Middle frontal gyrus (tissue), 1 donor: ENCODE results near the gene PFKFB2.
"Not testable (repeated sequence)": the region's sequence is repeated elsewhere in the genome, so short reads cannot be mapped to it uniquely, and the experiment has no call there.

Experiments used
- DNase-seq: peaks from one replicate; pipeline ENCODE4 v3.0.0-alpha.2; 2015; ENCODE audit warnings: low spot score; ENCODE audit errors: extremely low spot score

PFKFB2 gene

DNA sequence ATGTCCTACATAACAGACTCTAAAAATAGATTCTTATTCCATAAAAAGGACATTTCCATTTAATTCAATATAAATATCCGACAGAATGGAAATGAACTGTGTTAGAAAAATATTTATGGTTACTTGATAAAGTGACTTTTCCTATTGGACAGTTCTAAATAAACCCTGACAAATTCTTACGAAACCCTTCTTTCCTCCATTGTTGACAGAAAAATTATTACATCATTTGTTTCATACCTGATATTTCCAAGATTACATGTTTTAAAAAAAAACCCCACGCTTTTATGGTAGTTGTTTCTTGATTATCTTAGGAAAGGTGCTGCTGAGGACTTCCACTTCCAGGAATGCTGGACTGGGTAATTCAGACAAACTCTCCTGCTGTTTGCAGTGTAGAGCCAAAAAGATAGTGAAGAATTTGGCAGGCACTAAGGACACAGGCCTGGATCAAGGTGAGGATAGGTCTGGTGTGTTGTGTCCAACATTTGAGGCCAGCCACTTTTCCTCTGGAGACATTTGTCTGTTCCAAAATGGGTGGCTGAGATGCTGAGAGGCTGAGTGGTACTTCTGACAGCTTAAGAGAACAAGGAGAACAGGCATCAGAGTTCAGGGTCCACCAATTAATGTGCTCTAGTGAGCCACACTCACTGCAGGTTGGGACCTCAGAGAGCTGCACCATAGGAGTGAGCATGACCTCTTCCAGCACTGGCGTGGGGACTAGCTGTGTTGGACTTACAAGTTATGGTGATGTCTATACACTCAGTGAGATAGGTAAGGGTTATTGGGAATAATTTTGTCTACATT is 13.5 kb upstream of the PFKFB2 start:
- DNase-seq, result no peak

- no peak for DNase-seq
Measured at GRCh38 chr1:207040181-207040533, 12.9 kb upstream of the PFKFB2 start.

GRCh38 chr1:207041397-207041796 is 11.7 kb upstream of the PFKFB2 start:
- DNase-seq, result not testable (repeated sequence)

DNA sequence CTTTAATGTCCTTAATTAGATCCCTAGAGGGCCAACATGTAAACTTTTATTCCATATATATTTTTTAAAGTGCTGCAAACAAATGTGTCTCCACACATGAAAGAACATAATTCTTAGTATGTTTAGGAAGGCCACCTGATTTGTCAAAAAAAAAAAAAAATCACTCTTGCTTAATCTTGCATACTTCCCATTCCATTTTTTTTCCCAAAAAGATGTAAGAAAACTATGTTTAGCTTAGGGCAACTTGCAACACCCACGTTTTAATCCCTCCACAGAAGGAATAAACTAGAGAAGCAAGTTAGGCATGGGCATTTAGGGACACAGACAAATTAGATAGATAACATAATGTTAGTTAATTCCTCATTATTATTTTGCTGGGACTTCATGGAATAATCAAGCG is 7.6 kb upstream of the PFKFB2 start:
- no peak for DNase-seq

GRCh38 chr1:207047505-207047904 is 5.6 kb upstream of the PFKFB2 start:
- DNase-seq, result no peak

DNA sequence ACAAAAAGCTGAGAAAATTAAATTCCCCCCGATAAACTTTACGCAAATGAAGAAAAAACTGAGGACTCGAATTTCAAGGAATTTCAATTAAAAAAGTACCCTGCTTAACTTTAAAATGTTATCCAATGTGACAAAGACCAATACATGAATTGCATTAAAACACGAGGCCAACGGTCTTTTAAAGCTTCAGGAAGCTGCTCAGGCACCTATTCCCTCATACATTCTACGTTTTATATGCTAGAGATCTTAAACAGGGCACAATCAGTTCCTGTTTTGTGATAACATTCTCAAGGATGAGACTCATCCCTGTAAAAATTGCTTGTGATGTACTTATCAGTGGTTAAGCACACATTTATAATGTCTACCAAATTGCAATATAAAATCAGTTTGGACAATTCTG is 5.0 kb upstream of the PFKFB2 start:
- no peak for DNase-seq

DNA sequence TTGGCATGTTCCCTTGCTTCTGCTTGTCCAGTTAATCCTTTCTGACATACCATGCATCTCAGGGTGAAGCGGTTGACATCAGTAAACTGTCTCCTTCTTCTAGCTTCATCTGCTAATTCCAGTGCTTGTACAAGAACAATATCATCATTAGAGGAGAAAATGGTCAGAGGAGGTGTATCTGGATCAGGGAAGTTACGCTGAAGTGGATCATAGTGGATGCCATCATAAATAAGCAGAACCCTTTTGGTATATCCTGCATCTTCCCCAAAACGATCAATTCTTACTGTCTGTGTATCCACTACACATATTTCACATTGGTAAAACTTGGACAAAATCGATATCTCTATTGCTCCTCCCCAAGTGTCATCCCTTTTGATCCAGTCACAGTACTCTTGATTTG is 4.0 kb upstream of the PFKFB2 start:
- no peak for DNase-seq

- DNase-seq, result no peak
Measured at GRCh38 chr1:207049514-207049913, 3.6 kb upstream of the PFKFB2 start.

DNA sequence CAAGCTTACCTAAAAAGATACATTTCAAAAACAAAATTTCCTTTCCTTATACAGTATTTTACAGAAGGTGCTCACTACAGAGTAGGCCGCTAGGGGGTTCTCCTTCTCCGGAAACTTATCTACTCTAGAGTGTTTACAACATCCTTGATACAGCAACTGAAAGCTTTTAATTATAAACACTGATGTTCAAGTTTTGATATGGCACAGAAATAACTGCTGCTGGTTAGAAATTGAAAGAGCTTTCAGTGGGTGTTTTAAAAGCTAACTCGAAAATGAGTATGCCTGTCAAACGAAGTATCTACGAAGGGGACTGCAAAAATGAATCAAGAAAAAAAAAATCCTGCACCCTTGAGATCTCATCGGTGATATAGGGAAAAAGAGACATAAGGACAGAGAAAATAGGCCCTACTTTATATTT is 3.1 kb upstream of the PFKFB2 start:
- DNase-seq, result peak; percentile 42

DNA sequence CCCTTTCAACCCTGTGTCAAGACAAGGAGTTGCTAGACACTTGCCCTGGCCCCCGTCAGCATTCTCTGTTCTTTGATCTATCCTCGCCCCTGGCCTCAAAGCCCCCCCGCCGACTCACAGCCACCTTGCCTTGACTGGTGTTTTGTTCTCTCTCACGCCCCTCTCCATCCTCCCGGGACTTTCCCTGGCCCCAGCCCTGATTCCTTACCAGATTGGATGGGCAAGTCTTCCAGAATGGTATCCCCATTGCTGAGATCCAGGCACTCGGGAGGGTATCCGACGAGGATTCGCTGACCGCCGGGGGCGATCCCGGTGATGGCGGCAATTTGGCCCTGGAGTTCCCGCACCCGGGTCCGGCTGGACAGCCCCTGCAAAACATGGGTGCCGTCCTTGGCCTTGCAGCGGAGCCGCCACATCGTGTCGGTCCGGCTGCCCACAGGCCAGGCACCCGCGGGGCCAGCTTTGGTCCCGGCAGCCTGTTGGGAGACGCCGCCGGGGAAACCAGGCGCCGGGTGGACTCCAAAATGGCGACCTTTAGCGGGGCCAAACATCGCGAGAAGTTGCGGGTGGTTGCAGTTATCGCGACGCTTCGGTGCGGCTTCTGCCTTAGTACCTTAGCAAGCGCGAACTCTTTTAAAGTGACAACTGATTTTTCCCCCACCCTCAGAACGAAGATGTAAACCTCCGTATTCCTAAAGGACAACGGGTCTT is 2.4 kb upstream of the PFKFB2 start:
- peak; percentile 91 for DNase-seq

DNA sequence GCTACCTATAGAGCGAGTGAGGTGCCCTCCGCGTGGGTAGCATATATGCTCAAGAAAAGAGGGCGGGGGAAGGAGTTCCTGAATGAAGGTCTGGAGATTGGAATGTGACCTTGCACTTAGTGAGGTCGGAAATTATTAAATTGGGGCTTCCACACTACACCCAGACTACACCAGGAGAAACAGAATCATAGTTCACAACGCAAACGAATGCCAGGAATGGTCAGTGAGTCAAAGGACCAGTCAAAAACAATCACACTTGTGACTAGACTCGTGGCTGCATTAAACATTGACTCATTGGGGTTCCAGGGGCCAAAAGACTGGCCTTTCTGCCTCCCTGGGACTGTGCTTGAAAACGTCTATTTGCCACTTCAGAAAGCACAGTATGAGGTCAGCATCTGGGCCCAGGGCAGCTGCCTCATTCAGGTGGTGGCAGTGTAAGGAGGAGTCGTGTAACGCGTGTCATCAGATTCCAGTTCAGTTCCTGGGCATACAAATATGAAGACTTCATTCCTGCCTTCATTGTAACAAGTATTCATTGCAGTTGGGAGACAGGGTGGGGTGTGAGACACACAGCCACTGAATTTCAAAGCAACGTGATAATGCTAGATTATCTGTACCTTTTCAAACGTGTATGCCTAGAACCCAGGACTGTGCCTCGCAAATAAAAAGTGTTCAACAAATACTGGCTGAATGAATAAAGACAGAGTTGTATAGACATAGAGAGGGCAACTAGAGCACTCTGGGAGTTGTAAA is 1.7 kb upstream of the PFKFB2 start, which contains the start of gene YOD1:
TSS of gene YOD1 (minus strand) at position 18 of the 753 bp plus-strand sequence. CDS start 178 bp downstream, outside the sequence.
- no peak for DNase-seq

DNA sequence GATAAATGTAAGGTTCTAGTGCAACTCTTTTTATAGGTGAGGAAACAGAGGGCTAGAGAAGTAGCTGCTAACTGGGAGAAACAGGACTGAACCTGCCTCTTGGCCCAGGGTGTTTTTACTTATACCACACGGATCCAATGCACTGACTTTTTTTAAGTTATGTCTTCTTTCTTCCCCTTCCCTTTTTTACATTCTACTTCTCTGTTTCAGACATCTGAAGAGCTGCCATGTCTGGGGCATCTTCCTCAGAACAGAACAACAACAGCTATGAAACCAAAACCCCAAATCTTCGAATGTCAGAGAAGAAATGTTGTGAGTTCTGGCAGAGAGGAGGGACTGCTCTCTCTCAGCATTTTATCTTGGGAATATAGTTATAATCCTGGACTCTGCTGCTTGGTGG is 1.4 kb downstream of the PFKFB2 start:
- no peak for DNase-seq

DNA sequence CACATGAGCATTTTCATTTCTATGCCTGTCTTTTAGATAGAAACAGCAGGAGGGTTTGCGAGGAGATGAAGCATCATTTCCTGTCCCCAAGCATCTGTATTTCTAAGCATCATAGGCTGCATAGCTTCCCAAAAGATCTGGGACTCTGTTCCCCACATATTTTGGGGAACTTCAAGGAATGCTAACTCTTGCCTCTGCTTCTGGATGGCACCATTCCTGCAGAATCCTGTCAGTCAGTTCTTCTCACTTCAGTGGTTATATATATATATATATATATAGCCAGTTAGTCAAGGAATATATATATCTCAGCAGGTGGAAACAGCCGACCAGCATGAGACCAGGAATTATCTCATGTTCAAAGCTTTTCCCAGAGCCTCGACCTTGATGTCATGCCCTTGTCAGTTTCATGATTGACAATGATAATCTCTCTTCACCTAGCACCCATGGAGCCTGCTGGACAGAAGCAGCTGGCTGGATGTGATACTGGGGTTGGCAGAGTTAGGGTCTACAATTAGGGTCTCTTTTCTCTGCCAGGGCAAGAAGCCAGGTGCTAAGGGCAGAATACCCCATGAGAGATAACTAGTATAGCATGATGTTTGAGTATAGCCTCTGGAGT is 2.4 kb downstream of the PFKFB2 start:
- DNase-seq, result no peak

- DNase-seq, result no peak
Measured at GRCh38 chr1:207056673-207057072, 3.6 kb downstream of the PFKFB2 start.

- no peak for DNase-seq
Measured at GRCh38 chr1:207058252-207058651, 5.2 kb downstream of the PFKFB2 start.

GRCh38 chr1:207058878-207059867 is 6.1 kb downstream of the PFKFB2 start:
- no peak for DNase-seq

GRCh38 chr1:207059881-207060280 is 6.8 kb downstream of the PFKFB2 start:
- DNase-seq, result no peak

DNA sequence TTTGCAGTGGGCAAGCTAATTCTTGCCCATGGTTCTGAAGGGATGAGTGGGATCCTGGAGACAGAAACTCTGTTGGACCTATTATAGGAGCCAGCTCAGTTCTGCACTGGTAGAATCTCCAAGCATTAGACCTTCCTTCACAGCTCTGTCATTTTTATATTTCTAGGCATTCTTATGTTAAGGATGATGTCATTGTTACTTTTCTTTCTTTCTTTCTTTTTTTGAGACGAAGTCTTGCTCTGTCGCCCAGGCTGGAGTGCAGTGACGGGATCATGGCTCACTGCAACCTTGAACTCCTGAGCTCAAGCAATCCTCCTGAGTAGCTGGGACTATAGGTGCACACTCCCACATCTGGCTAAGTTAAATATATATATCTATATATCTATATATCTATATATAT is 7.5 kb downstream of the PFKFB2 start:
- DNase-seq, result no peak

DNA sequence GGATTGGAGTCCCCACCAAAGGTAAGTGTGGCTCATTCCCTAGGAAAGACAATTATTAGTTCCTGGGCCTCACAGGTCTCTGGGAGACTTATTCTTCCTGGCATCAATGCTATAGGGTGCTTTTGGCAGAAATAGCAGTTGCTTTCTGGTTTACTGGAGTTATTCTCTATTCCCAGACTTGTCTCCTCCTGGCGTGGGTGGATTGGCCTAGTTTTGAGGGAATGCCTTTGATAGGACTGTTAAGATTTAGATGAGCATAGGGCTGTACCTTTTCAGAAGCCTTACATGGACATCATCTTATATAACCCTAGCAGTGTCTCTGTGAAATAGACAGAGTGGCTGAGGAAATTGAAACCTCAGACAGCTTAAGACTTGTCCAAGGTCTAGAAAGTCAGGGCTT is 9.0 kb downstream of the PFKFB2 start:
- no peak for DNase-seq

DNA sequence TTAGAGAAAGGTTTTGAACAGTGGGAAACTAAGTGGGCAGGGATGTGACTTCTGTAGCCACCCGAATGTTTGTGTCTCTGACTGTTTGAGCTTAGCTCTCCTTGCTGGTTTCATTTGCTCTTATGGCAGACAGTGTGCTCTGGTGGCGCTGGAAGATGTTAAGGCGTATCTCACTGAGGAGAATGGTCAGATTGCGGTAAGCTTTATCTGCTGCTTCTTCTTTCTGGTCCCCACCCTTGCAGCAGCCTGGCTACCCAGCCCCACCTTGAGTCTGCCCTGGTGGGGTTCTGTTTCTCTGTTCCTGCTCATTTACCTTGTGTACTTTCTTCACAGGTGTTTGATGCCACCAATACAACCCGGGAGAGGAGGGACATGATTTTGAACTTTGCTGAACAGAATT is 9.9 kb downstream of the PFKFB2 start:
- no peak for DNase-seq
